ENCODE measurements around the gene LITAF. TPM values are rescaled to one million over a fixed set of nuclear protein-coding genes. Genes with fewer than 3 reads are reported as not detected.

The LITAF gene
- total RNA-seq, 4 donors from 2014 or later = 32.8 to 193 (median 101) TPM

- WGBS, 2 donors (ENCODE audit: low coverage in 1 of 2) = 54% methylated on average over 23 of the region's 23 CpGs; no CpG with 5 or more reads in 1 of the 2 donors
- Histone ChIP-seq H3K4me1 (peaks cover 9 to 36% (median 19%) of the 10 kb centered on the region in 4 donors), H3K9me3 (no peaks in the 10 kb centered on the region), H3K36me3 (no peaks in the 10 kb centered on the region), H3K27ac (peak overlapping the region; percentile 65 to 80 (median 74)), H3K4me3 (no peak overlapping the region), H3K27me3 (no peaks in the 10 kb centered on the region)
- in situ Hi-C loops (cut with MboI; ENCODE audit: low pct_ligation_motif_present in 1 of 4, low pct_unique_long_range_greater_than_20kb in 1 of 4, low sequenced_read_pairs in 3 of 4) (no loop called here), intact Hi-C loops (cut with DNase I; ENCODE audit: low total_unique reads) (no loop called here)
- TF ChIP-seq EP300 (IDR thresholded peaks at IDR 0.05; ENCODE audit: low read depth) (no peak), POLR2A (IDR thresholded peaks at IDR 0.05) (peak; percentile 24), POLR2AphosphoS5 (IDR thresholded peaks at IDR 0.05) (peak in 2 of 3 donors; percentile 60 to 72)
- TF ChIP-seq, protein P1, sequence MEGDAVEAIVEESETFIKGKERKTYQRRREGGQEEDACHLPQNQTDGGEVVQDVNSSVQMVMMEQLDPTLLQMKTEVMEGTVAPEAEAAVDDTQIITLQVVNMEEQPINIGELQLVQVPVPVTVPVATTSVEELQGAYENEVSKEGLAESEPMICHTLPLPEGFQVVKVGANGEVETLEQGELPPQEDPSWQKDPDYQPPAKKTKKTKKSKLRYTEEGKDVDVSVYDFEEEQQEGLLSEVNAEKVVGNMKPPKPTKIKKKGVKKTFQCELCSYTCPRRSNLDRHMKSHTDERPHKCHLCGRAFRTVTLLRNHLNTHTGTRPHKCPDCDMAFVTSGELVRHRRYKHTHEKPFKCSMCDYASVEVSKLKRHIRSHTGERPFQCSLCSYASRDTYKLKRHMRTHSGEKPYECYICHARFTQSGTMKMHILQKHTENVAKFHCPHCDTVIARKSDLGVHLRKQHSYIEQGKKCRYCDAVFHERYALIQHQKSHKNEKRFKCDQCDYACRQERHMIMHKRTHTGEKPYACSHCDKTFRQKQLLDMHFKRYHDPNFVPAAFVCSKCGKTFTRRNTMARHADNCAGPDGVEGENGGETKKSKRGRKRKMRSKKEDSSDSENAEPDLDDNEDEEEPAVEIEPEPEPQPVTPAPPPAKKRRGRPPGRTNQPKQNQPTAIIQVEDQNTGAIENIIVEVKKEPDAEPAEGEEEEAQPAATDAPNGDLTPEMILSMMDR (IDR thresholded peaks at IDR 0.05) = no peak
- peak; percentile 86 for DNase-seq
These were observed 25.3 kb upstream of the LITAF start for GRCh38 chr16:11611871-11612664.

- Histone ChIP-seq H3K4me3 (no peak overlapping the region), H3K36me3 (no peaks in the 10 kb centered on the region), H3K4me1 (peaks cover 9 to 36% (median 19%) of the 10 kb centered on the region in 4 donors), H3K27me3 (no peaks in the 10 kb centered on the region), H3K27ac (no peak overlapping the region), H3K9me3 (no peaks in the 10 kb centered on the region)
- in situ Hi-C loops (cut with MboI; ENCODE audit: low pct_ligation_motif_present in 1 of 4, low pct_unique_long_range_greater_than_20kb in 1 of 4, low sequenced_read_pairs in 3 of 4) = no loop called here
- DNase-seq = no peak
- 77% methylated on average over 6 of the region's 6 CpGs; no CpG with 5 or more reads in 1 of the 2 donors for WGBS, 2 donors (ENCODE audit: low coverage in 1 of 2)
- intact Hi-C loops (cut with DNase I; ENCODE audit: low total_unique reads) = no loop called here
- TF ChIP-seq, protein P1 (IDR thresholded peaks at IDR 0.05) = no peak
- TF ChIP-seq POLR2A (IDR thresholded peaks at IDR 0.05) (no peak), POLR2AphosphoS5 (IDR thresholded peaks at IDR 0.05) (no peak), EP300 (IDR thresholded peaks at IDR 0.05; ENCODE audit: low read depth) (no peak)
These were observed 23.9 kb upstream of the LITAF start for GRCh38 chr16:11610580-11610979.

- intact Hi-C loops (cut with DNase I; ENCODE audit: low total_unique reads) = no loop called here
- H3K27me3 ChIP-seq = no peaks in the 10 kb centered on the region
- in situ Hi-C loops (cut with MboI; ENCODE audit: low pct_ligation_motif_present in 1 of 4, low pct_unique_long_range_greater_than_20kb in 1 of 4, low sequenced_read_pairs in 3 of 4) = no loop called here
- H3K27ac ChIP-seq = no peak overlapping the region
- DNase-seq = no peak
- no peaks in the 10 kb centered on the region for H3K9me3 ChIP-seq
- H3K4me3 ChIP-seq = no peak overlapping the region
- TF ChIP-seq EP300 (IDR thresholded peaks at IDR 0.05; ENCODE audit: low read depth) (no peak), POLR2AphosphoS5 (IDR thresholded peaks at IDR 0.05) (no peak), POLR2A (IDR thresholded peaks at IDR 0.05) (no peak)
- TF ChIP-seq, protein P1 (IDR thresholded peaks at IDR 0.05) = no peak
- no peaks in the 10 kb centered on the region for H3K36me3 ChIP-seq
- 74 to 95% methylated on average over 4 to 9 of the region's 9 CpGs for WGBS, 2 donors (ENCODE audit: low coverage in 1 of 2)
- H3K4me1 ChIP-seq = peaks cover 10 to 38% (median 19%) of the 10 kb centered on the region in 4 donors
These were observed 23.4 kb upstream of the LITAF start for GRCh38 chr16:11610121-11610505.

DNA sequence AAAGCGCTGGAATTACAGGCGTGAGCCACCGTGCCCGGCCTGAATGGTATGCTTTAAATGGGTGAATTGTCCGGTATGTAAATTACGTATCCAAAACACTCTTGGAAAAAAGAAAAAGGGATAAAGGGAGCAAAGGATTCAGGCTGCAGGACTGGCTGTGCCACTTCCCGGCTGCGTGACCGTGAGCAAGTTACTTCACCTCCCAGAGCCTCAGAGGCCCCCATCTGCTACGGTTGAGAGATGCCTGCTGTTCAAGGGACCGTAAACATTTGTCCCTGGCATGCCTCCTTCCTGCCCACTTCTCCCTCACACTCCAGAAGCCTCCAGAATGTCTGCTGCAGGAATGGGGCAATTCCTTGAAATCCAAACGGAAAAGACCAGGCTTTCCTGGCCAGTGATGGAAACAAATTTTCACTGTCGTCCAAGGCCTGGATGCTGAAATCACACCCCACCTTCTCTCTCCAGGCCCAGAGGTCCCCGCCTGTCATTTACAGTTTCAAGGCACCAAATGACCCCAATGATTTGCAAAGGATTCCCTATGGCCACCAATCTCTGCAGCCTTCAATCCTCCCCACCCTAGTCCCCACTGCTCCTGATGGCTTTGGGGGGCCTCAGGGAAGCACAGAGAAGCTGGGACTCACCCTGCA is 22.9 kb upstream of the LITAF start:
- 72% methylated on average over 14 of the region's 14 CpGs; no CpG with 5 or more reads in 1 of the 2 donors for WGBS, 2 donors (ENCODE audit: low coverage in 1 of 2)
- Histone ChIP-seq H3K27ac (no peak overlapping the region), H3K27me3 (no peaks in the 10 kb centered on the region), H3K4me3 (no peak overlapping the region), H3K36me3 (no peaks in the 10 kb centered on the region), H3K9me3 (no peaks in the 10 kb centered on the region), H3K4me1 (peaks cover 12 to 44% (median 20%) of the 10 kb centered on the region in 4 donors)
- no peak for DNase-seq
- intact Hi-C loops (cut with DNase I; ENCODE audit: low total_unique reads) (no loop called here), in situ Hi-C loops (cut with MboI; ENCODE audit: low pct_ligation_motif_present in 1 of 4, low pct_unique_long_range_greater_than_20kb in 1 of 4, low sequenced_read_pairs in 3 of 4) (no loop called here)
- no peak for TF ChIP-seq POLR2AphosphoS5 (IDR thresholded peaks at IDR 0.05)
- TF ChIP-seq POLR2A (IDR thresholded peaks at IDR 0.05) = no peak
- no peak for TF ChIP-seq EP300 (IDR thresholded peaks at IDR 0.05; ENCODE audit: low read depth)
- TF ChIP-seq, protein P1 (IDR thresholded peaks at IDR 0.05) = no peak
